Caco-2 (cell line): ENCODE data around the gene KLF15. TPM values are rescaled to one million over a fixed set of nuclear protein-coding genes. Genes with fewer than 3 reads are reported as not detected.

ENCODE experiments used
- BruUV-seq: library from RNA; stranded (reverse); fragments of 400-500 nt; replicated peaks from 2 replicates; lab custom pipeline; 2021; lab: Mats Ljungman, UMichigan
- CTCF ChIA-PET: fragments of 300-600 bp; sonication (Branson Sonifier 250); formaldehyde crosslinking; loops from one replicate; lab custom pipeline; 2022; ENCODE audit warnings: antibody characterized with exemption; lab: Charles Lee
- POLR2A ChIA-PET: fragments of 300-600 bp; sonication (Branson Sonifier 250); formaldehyde crosslinking; loops from one replicate; lab custom pipeline; 2022; ENCODE audit warnings: antibody characterized with exemption; lab: Charles Lee
- DNase-seq, 2 experiments: peaks; one replicate each; pipeline versions ENCODE4 v3.0.0 to v3.0.0-alpha.2; 2020 to 2022
- H3K27me3 ChIP-seq: replicated peaks from 2 replicates; pipeline ENCODE4 v1.6.0; 2011; ENCODE audit warnings: low read length; ENCODE audit not compliant: control insufficient read depth, insufficient read depth
- H3K36me3 ChIP-seq: 2 replicates; pipeline ENCODE4 v1.5.1; 2011; ENCODE audit warnings: low read length; ENCODE audit not compliant: control insufficient read depth, insufficient read depth
- H3K4me1 ChIP-seq: fragments of 250-450 bp; sonication (Bioruptor Pico); 2 replicates; pipeline ENCODE4 v1.5.1; 2020; ENCODE audit warnings: mild to moderate bottlenecking
- H3K4me3 ChIP-seq: 2 replicates; pipeline ENCODE4 v1.5.1; 2011; ENCODE audit warnings: low read depth, mild to moderate bottlenecking, control low read depth, low read length
- H3K9me3 ChIP-seq: fragments of 250-450 bp; sonication (Bioruptor Pico); 2 replicates; pipeline ENCODE4 v1.5.1; 2020; ENCODE audit warnings: mild to moderate bottlenecking, moderate library complexity
- H3K27ac Mint-ChIP-seq: one replicate; pipeline ENCODE4 v1.8.0; 2022; ENCODE audit warnings: mixed read lengths; ENCODE audit not compliant: unreplicated experiment
- H3K27me3 Mint-ChIP-seq: one replicate; pipeline ENCODE4 v1.8.0; 2022; ENCODE audit warnings: mixed read lengths; ENCODE audit not compliant: insufficient read depth, unreplicated experiment
- H3K36me3 Mint-ChIP-seq: one replicate; pipeline ENCODE4 v1.8.0; 2022; ENCODE audit warnings: mild to moderate bottlenecking, mixed read lengths; ENCODE audit not compliant: insufficient read depth, unreplicated experiment
- H3K4me1 Mint-ChIP-seq: one replicate; pipeline ENCODE4 v1.8.0; 2022; ENCODE audit warnings: low read depth, mixed read lengths; ENCODE audit not compliant: unreplicated experiment
- H3K4me3 Mint-ChIP-seq: one replicate; pipeline ENCODE4 v1.8.0; 2022; ENCODE audit warnings: mild to moderate bottlenecking, moderate library complexity, mixed read lengths; ENCODE audit not compliant: unreplicated experiment
- H3K9me3 Mint-ChIP-seq: one replicate; pipeline ENCODE4 v1.8.0; 2022; ENCODE audit warnings: mixed read lengths; ENCODE audit not compliant: unreplicated experiment
- intact Hi-C: fragments of 100-400 bp; cut with micrococcal nuclease; formaldehyde crosslinking; loops from one replicate; pipeline ENCODE4 v1.10.0; 2022; ENCODE audit not compliant: unreplicated experiment
- total RNA-seq: library from RNA; stranded (reverse); gene quantifications from 2 replicates; pipeline ENCODE4 v1.2.3, GENCODE V29; 2022
- TF ChIP-seq, protein P1 (sequence below), 2 experiments: fragments of 200-600 bp in 1 of 2; IDR thresholded peaks; 1 replicate in 1 of 2; 2 replicates in 1 of 2; pipeline versions ENCODE4 v1.5.1 to v1.8.0; 2011 to 2022; ENCODE audit warnings: antibody characterized with exemption in 1 of 2, control low read depth in 1 of 2, inconsistent platforms in 1 of 2, low read depth in 1 of 2, low read length in 1 of 2, mild to moderate bottlenecking in 1 of 2, moderate library complexity in 1 of 2; ENCODE audit not compliant: insufficient read depth in 1 of 2, severe bottlenecking in 1 of 2, unreplicated experiment in 1 of 2

Gene KLF15
- total RNA-seq, 1 experiment from 2014 or later, result 2.7 TPM

DNA sequence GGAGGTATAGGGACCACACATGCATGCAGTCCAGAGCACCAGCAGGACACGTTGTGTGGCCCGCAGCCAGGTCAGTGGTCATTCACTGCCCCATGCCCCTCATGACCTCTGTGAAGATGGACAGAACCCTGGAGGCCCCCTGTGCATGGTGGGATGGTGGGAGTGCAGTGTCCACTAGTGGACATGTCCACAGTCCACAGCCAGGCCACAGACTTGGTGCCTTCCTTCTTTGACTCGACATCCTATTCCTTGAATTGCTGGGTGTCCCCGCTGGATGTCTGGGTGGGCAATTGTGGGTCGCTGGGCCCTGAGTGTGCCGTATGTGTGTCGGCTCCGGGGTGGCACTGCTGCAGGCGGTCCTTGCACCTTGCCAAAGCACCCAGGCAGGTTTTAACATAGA, 35.7 kb downstream of the KLF15 start:
- H3K4me3 Mint-ChIP-seq, result no peak overlapping the region
- no peak overlapping the region for H3K4me3 ChIP-seq
- intact Hi-C loops, result no loop called here
- POLR2A ChIA-PET, result no interaction called here
- CTCF ChIA-PET, result no interaction called here
- no peak for DNase-seq
- H3K27ac Mint-ChIP-seq, result no peak overlapping the region
- H3K27me3 ChIP-seq, result no peaks in the 10 kb centered on the region
- H3K36me3 ChIP-seq, result no peaks in the 10 kb centered on the region
- TF ChIP-seq, protein P1, sequence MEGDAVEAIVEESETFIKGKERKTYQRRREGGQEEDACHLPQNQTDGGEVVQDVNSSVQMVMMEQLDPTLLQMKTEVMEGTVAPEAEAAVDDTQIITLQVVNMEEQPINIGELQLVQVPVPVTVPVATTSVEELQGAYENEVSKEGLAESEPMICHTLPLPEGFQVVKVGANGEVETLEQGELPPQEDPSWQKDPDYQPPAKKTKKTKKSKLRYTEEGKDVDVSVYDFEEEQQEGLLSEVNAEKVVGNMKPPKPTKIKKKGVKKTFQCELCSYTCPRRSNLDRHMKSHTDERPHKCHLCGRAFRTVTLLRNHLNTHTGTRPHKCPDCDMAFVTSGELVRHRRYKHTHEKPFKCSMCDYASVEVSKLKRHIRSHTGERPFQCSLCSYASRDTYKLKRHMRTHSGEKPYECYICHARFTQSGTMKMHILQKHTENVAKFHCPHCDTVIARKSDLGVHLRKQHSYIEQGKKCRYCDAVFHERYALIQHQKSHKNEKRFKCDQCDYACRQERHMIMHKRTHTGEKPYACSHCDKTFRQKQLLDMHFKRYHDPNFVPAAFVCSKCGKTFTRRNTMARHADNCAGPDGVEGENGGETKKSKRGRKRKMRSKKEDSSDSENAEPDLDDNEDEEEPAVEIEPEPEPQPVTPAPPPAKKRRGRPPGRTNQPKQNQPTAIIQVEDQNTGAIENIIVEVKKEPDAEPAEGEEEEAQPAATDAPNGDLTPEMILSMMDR (IDR thresholded peaks at IDR 0.05; ENCODE audit: insufficient read depth in 1 of 2, low read depth in 1 of 2, low read length in 1 of 2, severe bottlenecking in 1 of 2, unreplicated experiment in 1 of 2), result no peak
- no TSS peak for BruUV-seq
- peaks cover 5% of the 10 kb centered on the region for H3K27me3 Mint-ChIP-seq
- H3K9me3 ChIP-seq, result no peaks in the 10 kb centered on the region
- H3K4me1 Mint-ChIP-seq, result no peaks in the 10 kb centered on the region
- H3K4me1 ChIP-seq, result no peaks in the 10 kb centered on the region
- no peaks in the 10 kb centered on the region for H3K36me3 Mint-ChIP-seq
- peaks cover 5% of the 10 kb centered on the region for H3K9me3 Mint-ChIP-seq

DNA sequence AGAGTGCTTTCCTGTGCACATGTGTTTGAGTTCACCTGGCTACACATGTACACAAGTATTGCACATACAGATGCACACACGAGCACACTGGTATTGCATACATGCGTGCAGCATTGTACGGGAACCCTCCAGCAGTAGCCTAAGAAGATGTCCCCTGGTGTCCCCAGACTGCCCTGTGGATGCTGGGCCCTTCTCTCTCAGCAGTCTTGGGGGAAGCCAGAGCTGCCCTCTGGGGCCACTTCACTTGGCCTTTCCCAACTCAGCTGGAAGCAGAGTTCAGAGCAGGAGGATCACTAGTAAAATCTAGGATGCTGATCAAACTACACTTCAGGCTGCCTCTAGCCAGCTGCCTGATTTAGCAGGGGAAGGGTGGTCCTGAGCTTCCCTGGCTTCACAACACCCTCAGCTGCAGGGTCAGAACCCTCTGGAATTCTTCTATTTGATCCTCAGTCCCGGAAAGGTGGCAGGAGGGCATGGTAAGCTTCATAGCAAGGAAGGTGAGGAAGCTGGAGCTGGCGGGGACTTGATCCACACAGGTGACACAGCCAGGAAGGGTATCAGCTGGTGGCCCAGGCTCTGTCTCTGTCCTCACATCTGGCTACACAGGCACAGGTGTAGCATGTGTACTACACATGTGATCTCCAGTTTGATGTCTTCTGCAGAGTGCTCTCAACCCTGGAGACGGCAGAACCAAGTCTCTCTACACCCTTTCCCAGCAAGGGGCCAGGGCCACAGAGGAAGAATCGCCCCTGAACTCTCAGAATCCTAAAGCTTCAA, 36.5 kb downstream of the KLF15 start:
- CTCF ChIA-PET, result no interaction called here
- no TSS peak for BruUV-seq

DNA sequence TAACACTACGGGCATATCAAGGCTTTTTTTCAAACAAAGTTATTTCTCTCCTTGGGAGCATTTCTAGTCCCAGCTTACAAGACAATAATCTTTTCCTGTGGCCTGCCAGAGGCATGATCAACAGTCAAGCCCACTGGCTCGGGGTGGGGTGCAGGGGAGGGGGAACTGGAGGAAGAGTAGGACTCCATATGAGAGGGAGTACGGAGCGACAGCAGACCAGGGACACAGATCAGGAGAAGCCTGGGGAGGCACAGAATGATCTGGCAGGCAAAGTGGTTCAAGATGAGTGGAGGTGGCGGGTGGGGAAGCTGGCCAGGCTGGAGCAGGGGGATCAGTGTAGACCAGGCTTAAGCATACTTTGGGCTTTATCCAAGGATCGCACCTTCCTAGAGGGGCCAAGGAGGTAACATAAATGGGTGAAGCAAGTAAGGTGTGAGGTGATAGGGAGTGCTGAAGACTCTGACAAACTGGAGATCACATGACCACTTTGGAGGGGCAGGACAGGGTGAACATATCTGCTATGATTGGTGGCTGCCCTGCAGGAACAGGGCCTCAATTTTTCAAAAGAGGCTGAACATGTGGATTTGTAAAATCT, 37.4 kb downstream of the KLF15 start:
- H3K27ac Mint-ChIP-seq, result no peak overlapping the region

More for the DNA sequence above, 36.5 kb downstream of the KLF15 start:
- peaks cover 5% of the 10 kb centered on the region for H3K27me3 Mint-ChIP-seq
- H3K36me3 Mint-ChIP-seq, result no peaks in the 10 kb centered on the region
- H3K27ac Mint-ChIP-seq, result no peak overlapping the region
- H3K4me3 Mint-ChIP-seq, result no peak overlapping the region
- intact Hi-C loops, result no loop called here
- TF ChIP-seq, protein P1 (IDR thresholded peaks at IDR 0.05; ENCODE audit: insufficient read depth in 1 of 2, low read depth in 1 of 2, low read length in 1 of 2, severe bottlenecking in 1 of 2, unreplicated experiment in 1 of 2), result no peak
- no peaks in the 10 kb centered on the region for H3K9me3 Mint-ChIP-seq
- no peaks in the 10 kb centered on the region for H3K36me3 ChIP-seq
- POLR2A ChIA-PET, result interaction anchor here (0.7 kb wide), 1 partner anchor 9 kb away, joined by 3 read pairs; no protein-coding TSS in a partner anchor
- no peaks in the 10 kb centered on the region for H3K4me1 Mint-ChIP-seq
- H3K27me3 ChIP-seq, result no peaks in the 10 kb centered on the region
- no peak for DNase-seq
- H3K4me3 ChIP-seq, result no peak overlapping the region
- H3K9me3 ChIP-seq, result no peaks in the 10 kb centered on the region
- H3K4me1 ChIP-seq, result no peaks in the 10 kb centered on the region

More for the DNA sequence above, 37.4 kb downstream of the KLF15 start:
- peaks cover 5% of the 10 kb centered on the region for H3K27me3 Mint-ChIP-seq
- intact Hi-C loops, result no loop called here
- CTCF ChIA-PET, result no interaction called here
- Histone ChIP-seq H3K9me3 (no peaks in the 10 kb centered on the region), H3K27me3 (no peaks in the 10 kb centered on the region), H3K4me3 (no peak overlapping the region), H3K4me1 (no peaks in the 10 kb centered on the region), H3K36me3 (no peaks in the 10 kb centered on the region)
- no peaks in the 10 kb centered on the region for H3K9me3 Mint-ChIP-seq
- TF ChIP-seq, protein P1 (IDR thresholded peaks at IDR 0.05; ENCODE audit: insufficient read depth in 1 of 2, low read depth in 1 of 2, low read length in 1 of 2, severe bottlenecking in 1 of 2, unreplicated experiment in 1 of 2), result no peak
- POLR2A ChIA-PET, result no interaction called here
- no peak for DNase-seq
- no TSS peak for BruUV-seq
- no peaks in the 10 kb centered on the region for H3K36me3 Mint-ChIP-seq
- no peaks in the 10 kb centered on the region for H3K4me1 Mint-ChIP-seq
- H3K4me3 Mint-ChIP-seq, result no peak overlapping the region
